ENCODE data around the gene CLDN1.

CLDN1 gene

DNA sequence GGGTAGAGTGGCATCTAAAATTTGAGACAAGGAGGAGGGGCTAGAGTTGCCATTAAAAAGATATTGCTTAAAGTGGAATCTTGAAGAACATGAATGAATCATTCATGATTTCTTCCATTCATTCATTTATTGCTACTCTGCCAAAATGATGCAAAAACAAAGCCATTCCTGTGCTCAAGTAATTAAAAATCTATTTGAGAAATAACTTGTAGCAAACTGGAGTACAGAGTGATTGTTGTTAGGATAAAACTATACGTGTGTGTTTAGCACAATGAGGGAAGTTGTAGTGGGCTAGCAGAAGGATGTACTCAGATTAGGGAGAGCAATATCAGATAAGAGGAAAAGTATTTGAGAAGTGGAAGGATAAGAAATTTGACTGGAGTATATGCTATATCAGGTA is 11.7 kb upstream of the CLDN1 start:
- FAIRE-seq (no peak), DNase-seq (ENCODE audit: low spot score) (no peak)

GRCh38 chr3:190330936-190331734 is 8.9 kb upstream of the CLDN1 start:
- no peak for FAIRE-seq

DNA sequence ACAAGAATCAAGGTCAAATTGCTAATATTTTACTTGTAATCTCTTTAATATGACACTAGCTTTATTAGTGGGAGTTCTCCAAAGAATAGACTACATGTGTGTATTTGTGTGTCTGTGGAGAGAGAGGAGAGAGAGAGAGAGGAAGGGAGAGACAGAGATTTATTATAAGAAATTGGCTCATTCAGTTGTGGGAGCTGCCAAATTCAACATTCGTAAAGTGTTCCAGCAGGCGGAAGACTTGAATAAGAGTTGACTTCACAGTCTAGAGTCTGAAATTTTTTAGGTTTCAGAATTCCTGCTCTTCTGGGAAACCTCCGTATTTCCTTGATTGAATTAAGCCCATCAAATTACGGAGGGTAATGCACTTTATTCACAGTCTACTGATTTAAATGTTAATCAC is 4.7 kb upstream of the CLDN1 start:
- FAIRE-seq (no peak), DNase-seq (ENCODE audit: low spot score) (no peak)

More at GRCh38 chr3:190330936-190331734, 8.9 kb upstream of the CLDN1 start:
- no peak for DNase-seq (ENCODE audit: low spot score)

- DNase-seq (ENCODE audit: low spot score) (no peak), FAIRE-seq (no peak)
These were observed 4.1 kb upstream of the CLDN1 start for GRCh38 chr3:190326361-190326760.

- no peak for DNase-seq (ENCODE audit: low spot score)
- FAIRE-seq = no peak
These were observed 3.7 kb upstream of the CLDN1 start for GRCh38 chr3:190325923-190326322.

DNA sequence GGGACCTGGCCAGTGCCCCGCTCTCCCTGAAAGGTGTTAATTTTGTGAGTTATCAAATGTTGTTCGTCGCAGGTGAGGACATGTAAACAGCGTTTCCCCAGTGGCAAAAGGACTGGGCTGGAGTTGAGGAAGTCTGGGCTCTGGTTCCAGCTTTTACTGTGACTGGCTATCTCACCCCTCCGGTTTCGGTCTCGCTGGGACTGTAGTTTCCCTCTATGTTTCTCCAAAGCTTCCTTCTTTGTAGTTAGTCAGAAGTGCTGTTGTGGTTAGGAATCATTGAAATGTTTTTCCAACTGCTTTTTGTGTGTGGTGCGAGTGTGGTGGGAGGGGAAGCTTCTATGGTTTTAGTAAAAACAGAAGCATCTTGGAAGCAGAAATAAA is 990 bp upstream of the CLDN1 start:
- FAIRE-seq (no peak), DNase-seq (ENCODE audit: low spot score) (no peak)

DNA sequence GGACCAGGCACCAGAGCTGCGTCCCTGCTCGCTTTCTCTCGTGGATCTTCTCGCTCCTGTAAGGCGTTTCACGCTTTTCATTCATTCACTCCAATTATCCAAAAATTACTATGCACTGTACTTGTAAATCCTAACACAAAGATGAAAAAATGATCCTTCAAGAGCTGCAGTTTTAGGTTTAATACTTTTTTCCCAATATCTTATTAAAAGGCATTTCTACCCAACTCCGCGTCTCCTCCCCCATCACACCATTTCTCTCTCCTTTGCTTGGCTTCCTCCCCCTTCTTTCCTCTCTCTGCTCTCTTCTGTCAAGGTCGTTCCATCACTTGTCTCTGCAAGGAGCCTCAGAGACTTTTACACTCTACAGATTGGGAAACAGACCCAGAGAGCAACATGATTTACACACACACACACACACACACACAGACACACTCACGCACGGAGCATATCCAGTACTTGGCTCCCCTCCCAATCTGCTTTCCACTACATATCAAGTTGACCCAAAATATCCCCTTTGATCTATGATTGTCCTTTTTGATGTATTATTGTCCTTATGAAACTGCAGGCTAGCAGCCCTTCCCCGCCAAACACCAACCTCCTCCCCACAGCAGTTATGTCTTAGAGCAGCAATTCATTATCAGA is 479 bp upstream of the CLDN1 start:
- FAIRE-seq (no peak), DNase-seq (ENCODE audit: low spot score) (no peak)

- FAIRE-seq (no peak), DNase-seq (ENCODE audit: low spot score) (peak; percentile 29)
These were observed 1.5 kb downstream of the CLDN1 start for GRCh38 chr3:190320594-190321362.

GRCh38 chr3:190319660-190320059 is 2.6 kb downstream of the CLDN1 start:
- DNase-seq (ENCODE audit: low spot score) (no peak), FAIRE-seq (no peak)

DNA sequence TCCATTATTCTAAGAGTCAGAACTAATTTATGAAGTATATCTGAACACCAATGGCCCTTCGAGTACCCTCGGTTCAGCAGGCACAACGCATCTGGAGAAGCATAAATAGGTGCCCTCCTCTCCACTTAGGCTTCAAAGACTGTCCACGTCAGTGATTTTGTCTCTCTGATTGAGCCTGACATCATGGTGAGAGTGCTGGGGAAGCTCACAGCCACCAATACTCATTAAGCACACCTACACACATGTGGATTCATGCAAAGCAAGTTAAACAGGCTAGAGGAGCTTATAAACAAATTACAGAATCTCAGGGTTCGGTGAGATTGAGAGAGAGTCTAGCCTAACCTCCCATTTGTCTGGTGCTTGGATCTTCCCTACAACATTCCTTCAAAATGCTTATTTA is 3.6 kb downstream of the CLDN1 start:
- FAIRE-seq (no peak), DNase-seq (ENCODE audit: low spot score) (no peak)

DNA sequence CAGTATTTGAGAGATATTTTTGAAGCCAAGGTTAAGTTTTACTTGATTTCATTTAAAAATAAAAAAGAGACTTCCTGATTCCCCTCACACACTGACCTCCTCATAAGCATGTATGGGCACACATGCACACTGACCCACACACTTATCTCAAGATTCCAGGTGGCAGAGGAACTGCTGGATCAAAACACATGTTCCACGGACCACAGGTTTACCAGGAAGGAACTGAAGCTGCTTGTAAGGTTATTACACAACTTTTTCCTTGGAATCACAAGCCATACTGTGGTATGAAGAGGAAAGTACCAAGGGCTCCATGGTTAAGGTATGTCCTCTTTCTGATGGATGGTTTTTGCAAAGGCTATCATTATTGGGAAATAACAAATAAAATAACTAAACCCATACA is 7.5 kb downstream of the CLDN1 start:
- FAIRE-seq (no peak), DNase-seq (ENCODE audit: low spot score) (no peak)

GRCh38 chr3:190309414-190309813 is 12.8 kb downstream of the CLDN1 start:
- FAIRE-seq (no peak), DNase-seq (ENCODE audit: low spot score) (no peak)

DNA sequence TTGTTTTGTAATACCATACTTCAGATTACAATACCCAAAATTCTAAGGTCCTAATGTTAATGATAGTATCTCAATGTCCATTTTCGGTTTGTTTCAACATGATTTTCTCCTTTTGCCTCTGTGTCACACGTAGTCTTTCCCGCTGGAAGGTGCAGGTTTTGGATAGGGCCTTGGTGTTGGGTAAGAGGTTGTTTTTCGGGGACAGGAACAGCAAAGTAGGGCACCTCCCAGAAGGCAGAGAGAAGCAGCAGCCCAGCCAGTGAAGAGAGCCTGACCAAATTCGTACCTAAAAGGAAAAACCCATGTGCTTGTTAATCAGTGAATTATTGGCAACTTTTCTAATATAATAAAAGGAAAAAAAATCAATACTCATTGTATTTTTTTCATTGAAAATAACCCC is 14.1 kb downstream of the CLDN1 start:
- DNase-seq (ENCODE audit: low spot score) = no peak
- FAIRE-seq = no peak

DNA sequence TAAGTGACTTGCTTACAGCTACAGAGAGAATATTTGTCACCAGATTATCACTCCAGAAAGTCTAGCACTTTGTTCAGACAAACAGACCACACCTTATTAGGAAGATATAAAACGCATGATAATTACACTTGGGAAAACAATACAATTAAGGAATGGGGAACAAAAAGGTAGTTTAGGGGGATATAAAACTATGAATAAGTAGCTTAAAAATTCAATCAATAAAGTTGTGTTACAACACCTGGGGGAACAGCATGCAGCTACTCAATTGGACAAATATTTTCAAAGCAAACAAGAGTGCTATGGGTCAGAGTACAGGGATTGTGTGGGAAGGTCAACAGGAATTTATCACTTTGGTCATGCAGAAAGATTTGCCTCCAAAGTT is 15.1 kb downstream of the CLDN1 start:
- no peak for FAIRE-seq
- no peak for DNase-seq (ENCODE audit: low spot score)

DNA sequence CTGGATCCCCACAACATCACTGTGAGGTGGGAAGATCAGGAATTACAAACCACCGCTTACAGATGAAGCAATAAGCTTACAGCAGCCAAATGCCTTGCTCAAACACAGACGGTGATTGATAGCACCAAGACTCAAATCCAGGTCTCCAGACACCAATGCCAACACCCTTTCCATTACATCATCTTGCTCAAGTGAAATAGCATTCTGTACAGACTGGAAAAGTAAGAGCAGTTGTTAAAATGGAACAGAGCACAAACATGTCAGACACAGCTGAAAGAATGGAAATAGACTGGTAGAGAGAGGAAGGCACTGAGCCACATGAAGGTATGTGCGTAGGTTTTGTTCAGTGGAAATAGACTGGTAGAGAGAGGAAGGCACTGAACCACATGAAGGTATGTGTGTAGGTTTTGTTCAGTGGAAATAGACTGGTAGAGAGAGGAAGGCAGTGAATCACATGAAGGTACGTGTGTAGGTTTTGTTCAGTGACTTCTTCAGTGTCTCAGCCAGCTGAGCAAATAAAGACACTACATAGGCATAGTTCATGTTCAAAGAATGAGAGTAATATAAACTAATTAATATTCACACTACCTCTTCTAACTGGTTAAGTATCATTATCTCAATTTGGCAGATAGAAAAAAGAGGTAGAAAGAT is 15.6 kb downstream of the CLDN1 start:
- DNase-seq (ENCODE audit: low spot score) (no peak), FAIRE-seq (no peak)

- FAIRE-seq = no peak
- no peak for DNase-seq (ENCODE audit: low spot score)
These were observed 16.2 kb downstream of the CLDN1 start for GRCh38 chr3:190306026-190306425.

DNA sequence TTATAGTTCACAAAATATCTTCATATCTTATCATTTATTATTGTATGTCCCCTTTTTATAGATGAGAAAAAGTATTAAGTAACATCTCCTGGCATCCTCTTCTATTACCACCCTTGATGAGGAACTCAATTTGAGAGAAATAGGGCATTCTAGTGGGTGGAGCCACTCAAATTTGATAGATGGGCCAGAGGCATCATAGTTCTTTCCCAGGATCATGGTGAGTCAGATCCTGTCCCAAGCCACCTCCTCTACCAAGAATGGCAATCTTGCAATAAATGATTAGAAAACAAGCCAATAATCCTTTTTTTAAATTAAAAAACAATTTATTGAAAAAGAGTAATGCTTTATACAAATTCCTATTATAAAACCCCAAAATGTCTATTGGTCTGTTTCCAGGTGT is 16.8 kb downstream of the CLDN1 start:
- no peak for DNase-seq (ENCODE audit: low spot score)
- no peak for FAIRE-seq

GRCh38 chr3:190303884-190304283 is 18.4 kb downstream of the CLDN1 start:
- FAIRE-seq = no peak
- DNase-seq (ENCODE audit: low spot score) = no peak

GRCh38 chr3:190302212-190302867 is 19.9 kb downstream of the CLDN1 start:
- no peak for DNase-seq (ENCODE audit: low spot score)

GRCh38 chr3:190301591-190301990 is 20.7 kb downstream of the CLDN1 start:
- FAIRE-seq (no peak), DNase-seq (ENCODE audit: low spot score) (no peak)

More at GRCh38 chr3:190302212-190302867, 19.9 kb downstream of the CLDN1 start:
- no peak for FAIRE-seq

DNA sequence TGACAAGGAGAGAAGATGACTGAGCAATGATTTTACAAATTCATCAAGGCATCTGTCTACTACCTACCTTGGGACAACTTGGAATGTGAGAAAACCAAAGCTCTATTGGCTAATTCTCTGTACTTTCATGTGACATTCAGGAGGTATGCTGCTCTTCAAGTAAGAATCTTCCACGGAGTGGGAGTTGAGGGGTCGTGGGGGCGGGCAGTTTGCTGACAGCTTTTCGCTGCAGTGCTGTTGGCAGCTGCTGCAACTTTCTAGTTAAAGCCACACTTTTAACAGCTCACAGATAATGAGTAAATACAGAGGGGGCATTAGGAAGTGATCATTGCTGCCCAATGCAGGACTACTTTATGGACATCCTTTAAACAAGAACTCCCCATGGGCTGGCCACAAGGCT is 22.3 kb downstream of the CLDN1 start:
- DNase-seq (ENCODE audit: low spot score) (no peak), FAIRE-seq (no peak)
